PC-9 (cell line): ENCODE results near the gene GRAMD2A.

ENCODE experiments used
- EZH2 ChIP-seq: fragments of 200-600 bp; sonication (generic); IDR thresholded peaks from 2 replicates; pipeline ENCODE4 v1.8.0; 2017; ENCODE audit warnings: antibody characterized with exemption, low read depth
- TF ChIP-seq, protein P1 (sequence below): fragments of 200-600 bp; sonication (generic); conservative IDR thresholded peaks from 2 replicates; pipeline ENCODE4 v1.6.1; 2017; ENCODE audit warnings: mixed run types, antibody characterized with exemption, mild to moderate bottlenecking, moderate library complexity

DNA sequence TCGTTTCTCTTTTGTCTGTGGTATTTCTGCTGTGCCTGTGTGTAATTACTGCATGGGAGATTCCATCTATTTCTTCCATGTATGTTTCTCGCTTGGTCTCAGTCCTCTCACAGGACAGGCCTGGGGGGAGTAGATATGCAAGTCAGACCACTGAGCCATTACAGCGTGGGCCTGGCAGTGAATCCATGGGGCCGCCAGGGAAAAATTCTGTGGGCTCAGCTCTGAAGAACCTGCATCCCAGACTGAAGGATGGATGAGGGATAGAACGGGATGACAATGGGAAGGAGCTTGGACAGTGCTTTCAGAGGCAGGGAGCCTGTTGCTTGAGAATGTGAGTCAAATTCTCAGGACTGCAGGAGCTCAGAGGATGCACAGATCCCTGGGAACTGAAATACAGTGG is 24.8 kb downstream of the GRAMD2A start:
- TF ChIP-seq, protein P1, sequence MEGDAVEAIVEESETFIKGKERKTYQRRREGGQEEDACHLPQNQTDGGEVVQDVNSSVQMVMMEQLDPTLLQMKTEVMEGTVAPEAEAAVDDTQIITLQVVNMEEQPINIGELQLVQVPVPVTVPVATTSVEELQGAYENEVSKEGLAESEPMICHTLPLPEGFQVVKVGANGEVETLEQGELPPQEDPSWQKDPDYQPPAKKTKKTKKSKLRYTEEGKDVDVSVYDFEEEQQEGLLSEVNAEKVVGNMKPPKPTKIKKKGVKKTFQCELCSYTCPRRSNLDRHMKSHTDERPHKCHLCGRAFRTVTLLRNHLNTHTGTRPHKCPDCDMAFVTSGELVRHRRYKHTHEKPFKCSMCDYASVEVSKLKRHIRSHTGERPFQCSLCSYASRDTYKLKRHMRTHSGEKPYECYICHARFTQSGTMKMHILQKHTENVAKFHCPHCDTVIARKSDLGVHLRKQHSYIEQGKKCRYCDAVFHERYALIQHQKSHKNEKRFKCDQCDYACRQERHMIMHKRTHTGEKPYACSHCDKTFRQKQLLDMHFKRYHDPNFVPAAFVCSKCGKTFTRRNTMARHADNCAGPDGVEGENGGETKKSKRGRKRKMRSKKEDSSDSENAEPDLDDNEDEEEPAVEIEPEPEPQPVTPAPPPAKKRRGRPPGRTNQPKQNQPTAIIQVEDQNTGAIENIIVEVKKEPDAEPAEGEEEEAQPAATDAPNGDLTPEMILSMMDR: no peak
- TF ChIP-seq EZH2: no peak
